NB4 (cell line): Measurements from ENCODE around the gene CTNNA2.

ENCODE experiments used
- DNase-seq: peaks from one replicate; pipeline ENCODE4 v3.0.0; 2010; ENCODE audit warnings: low read depth
- H3K4me3 ChIP-seq: one replicate; pipeline ENCODE4 v1.5.1; 2011; ENCODE audit warnings: mild to moderate bottlenecking, low read depth, low read length, moderate library complexity
- MYC ChIP-seq: IDR thresholded peaks from 2 replicates; pipeline ENCODE4 v1.6.1; 2011; ENCODE audit warnings: low read depth, low read length
- POLR2A ChIP-seq: IDR thresholded peaks from 2 replicates; pipeline ENCODE4 v1.6.1; 2011; ENCODE audit warnings: mild to moderate bottlenecking; ENCODE audit not compliant: insufficient read length; ENCODE audit errors: extremely low read depth
- TF ChIP-seq, protein P1 (sequence below): IDR thresholded peaks from one replicate; pipeline ENCODE4 v1.5.1; 2012; ENCODE audit warnings: low read depth, low read length
- TF ChIP-seq, protein P2 (sequence below): IDR thresholded peaks from 2 replicates; pipeline ENCODE4 v1.6.1; 2011; ENCODE audit warnings: low read depth, low read length

The CTNNA2 gene

DNA sequence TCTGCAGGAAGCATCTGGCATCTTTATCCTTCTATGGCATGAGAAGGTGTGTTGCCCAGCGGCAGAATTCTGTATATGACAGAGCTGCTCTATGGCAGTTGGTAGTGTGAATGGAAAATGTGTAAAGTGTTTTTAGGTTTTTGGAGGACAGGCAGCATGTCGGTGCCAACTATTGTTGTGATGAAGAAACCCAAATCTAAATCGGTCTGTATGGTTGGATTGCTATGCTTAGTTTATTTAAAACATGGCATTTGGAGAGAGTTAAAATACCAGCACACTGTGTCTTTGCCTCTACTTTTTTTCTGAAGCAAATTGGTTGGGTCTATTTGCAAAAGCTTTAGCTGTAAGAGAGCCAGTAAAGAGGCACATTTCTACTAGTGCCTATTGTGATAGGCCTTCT lies 136.7 kb downstream of the CTNNA2 start:
- no peak overlapping the region for H3K4me3 ChIP-seq
- TF ChIP-seq POLR2A (no peak), MYC (no peak)
- TF ChIP-seq, protein P1, sequence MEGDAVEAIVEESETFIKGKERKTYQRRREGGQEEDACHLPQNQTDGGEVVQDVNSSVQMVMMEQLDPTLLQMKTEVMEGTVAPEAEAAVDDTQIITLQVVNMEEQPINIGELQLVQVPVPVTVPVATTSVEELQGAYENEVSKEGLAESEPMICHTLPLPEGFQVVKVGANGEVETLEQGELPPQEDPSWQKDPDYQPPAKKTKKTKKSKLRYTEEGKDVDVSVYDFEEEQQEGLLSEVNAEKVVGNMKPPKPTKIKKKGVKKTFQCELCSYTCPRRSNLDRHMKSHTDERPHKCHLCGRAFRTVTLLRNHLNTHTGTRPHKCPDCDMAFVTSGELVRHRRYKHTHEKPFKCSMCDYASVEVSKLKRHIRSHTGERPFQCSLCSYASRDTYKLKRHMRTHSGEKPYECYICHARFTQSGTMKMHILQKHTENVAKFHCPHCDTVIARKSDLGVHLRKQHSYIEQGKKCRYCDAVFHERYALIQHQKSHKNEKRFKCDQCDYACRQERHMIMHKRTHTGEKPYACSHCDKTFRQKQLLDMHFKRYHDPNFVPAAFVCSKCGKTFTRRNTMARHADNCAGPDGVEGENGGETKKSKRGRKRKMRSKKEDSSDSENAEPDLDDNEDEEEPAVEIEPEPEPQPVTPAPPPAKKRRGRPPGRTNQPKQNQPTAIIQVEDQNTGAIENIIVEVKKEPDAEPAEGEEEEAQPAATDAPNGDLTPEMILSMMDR, result no peak
- TF ChIP-seq, protein P2, sequence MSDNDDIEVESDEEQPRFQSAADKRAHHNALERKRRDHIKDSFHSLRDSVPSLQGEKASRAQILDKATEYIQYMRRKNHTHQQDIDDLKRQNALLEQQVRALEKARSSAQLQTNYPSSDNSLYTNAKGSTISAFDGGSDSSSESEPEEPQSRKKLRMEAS, result no peak
- no peak for DNase-seq

DNA sequence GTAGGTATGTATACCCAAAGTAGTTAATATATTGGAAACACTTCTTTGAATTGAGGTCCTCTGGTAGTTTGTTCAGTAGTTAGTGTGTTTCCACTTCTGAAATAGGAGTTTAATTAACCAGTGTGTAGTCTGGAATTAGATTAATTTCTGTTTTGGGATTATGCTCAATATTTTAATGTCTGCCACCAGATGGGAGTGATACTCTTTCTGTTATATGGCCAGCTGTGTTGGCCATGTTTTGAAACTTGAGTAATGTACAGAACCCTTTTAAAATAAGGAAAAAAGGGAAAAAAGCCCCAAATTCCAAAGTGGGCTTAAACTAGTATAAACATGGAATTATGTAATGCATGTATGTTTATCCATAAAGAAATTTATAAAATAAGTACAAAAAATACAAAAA lies 147.7 kb downstream of the CTNNA2 start:
- TF ChIP-seq, protein P2, result no peak
- TF ChIP-seq, protein P1, result no peak
- no peak for TF ChIP-seq MYC
- no peak for TF ChIP-seq POLR2A
- no peak overlapping the region for H3K4me3 ChIP-seq
- no peak for DNase-seq

DNA sequence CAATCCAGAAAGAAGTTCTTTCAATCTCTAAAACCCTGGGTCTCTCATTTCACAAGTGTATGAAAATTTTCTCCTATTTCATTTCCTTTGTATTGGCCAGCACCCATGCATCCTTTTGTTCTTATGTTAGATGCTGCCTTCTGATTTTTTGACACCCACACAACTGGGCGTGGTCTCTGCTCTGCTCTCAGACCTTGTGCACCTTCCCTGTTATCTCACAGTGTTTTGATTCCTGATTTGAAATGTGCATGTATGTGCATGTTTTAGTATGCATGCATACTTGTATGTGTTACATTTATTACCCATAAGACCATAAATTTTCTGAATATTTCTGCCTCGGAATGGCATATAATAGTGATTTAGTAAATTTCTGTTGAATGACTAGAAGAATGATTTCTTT lies 152.2 kb downstream of the CTNNA2 start:
- no peak for DNase-seq
- no peak for TF ChIP-seq POLR2A
- H3K4me3 ChIP-seq, result no peak overlapping the region

DNA sequence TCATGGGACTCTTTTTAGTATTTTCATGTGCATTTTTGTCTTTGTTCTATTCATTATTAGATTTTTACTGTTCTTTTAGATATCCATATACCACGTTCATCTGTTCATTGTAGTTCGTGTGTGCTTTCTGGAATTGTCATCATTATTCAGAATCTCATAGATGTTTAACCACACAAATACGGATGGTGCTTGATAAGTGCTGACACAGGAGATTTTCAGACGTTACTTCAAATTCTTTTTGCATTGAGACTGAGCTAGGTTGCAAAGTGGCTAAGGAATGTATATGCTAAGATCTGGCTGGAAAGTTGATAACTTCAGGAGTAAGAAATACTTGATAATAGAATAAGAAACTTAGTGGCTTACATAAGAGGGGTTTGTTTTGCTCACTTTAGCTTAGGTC lies 153.6 kb downstream of the CTNNA2 start:
- DNase-seq, result no peak
- H3K4me3 ChIP-seq, result no peak overlapping the region
- TF ChIP-seq MYC (no peak), POLR2A (no peak)
- TF ChIP-seq, protein P1, result no peak
- TF ChIP-seq, protein P2, result no peak

DNA sequence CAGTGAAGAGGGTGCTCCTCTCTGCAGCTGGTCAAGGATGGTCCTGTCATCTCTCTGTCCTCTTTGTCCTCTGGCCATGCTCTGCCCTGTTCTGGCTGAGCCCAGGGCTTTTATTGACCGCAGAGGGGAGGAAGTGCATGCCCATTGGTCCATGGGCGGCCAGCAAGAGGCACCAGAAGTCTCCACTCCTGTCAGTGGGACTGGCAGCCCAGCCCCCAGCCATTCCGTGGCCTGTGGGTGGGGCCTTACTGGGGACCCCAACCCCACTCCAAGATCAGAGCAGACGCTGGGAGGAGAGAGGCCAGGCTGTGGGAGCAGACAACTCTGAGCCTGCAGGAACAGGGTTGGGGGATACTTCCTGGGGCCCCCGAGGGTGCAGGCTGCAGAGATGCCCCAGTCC lies 156.9 kb downstream of the CTNNA2 start:
- H3K4me3 ChIP-seq, result no peak overlapping the region
- TF ChIP-seq POLR2A, result no peak
- TF ChIP-seq, protein P2, result no peak
- TF ChIP-seq MYC, result no peak
- TF ChIP-seq, protein P1, result no peak
- no peak for DNase-seq

DNA sequence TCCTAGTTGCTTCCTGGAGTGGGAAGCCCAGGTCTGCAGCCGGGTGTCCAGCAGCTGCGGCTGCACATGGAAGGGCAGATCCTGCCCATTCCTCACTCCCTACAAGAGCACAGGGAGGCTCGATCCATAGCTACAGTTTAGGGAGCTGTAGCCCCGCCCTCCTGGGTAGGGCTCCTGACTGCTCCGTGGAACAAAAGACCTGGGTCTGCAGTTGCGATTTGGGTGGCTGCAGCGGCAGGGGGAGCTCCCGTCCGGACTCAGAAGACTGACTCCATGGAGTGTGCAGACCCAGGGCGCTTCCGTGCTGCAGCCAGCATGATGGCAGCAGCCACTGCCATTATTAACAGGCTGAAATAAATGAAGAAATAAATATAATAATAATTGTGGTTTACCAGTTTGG lies 157.3 kb downstream of the CTNNA2 start:
- TF ChIP-seq, protein P1, result no peak
- TF ChIP-seq POLR2A, result no peak
- TF ChIP-seq, protein P2, result no peak
- TF ChIP-seq MYC, result no peak
- no peak for DNase-seq
- no peak overlapping the region for H3K4me3 ChIP-seq
